ENCODE results near the gene HTT-AS.

GRCh38 chr4:3031357-3032082 is 42.8 kb downstream of the HTT-AS start:
- TF ChIP-seq CTCF (IDR thresholded peaks at IDR 0.05) = no peak
- no peak for TF ChIP-seq POLR2A (IDR thresholded peaks at IDR 0.05)
